Stimulated activated CD4-positive, alpha-beta T cell treated with anti-CD3 and anti-CD28 coated beads, Interleukin-1b, Interleukin-23, amount 100 ng/mL, for 48 hours (primary cell): ENCODE measurements around the gene FLNA.
"Not testable (repeated sequence)": the region's sequence is repeated elsewhere in the genome, so short reads cannot be mapped to it uniquely, and the experiment has no call there.

ENCODE experiments used
- DNase-seq: peaks from one replicate; pipeline ENCODE4 v3.0.0-alpha.2; 2020

The FLNA gene

DNA sequence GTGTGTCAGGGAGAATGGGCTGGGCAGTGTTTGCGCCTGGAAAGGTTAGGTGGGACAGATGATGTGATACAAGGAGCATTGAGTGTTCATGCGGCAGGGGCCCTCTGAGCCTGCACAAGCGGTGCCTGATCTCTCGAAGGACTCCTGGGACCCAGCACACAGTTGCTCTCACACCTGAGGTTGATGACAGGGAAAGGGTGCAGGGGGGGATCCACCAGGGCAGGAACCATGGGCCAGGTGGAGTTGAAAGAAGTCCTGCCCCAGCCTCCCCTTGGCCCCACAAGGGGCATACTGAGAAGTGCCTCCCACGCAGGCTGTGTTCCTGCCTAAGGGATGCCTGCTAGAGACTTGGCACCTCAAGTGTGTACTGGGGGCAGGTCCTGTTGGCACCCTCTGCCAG is 45.8 kb downstream of the FLNA start:
- DNase-seq, result no peak

DNA sequence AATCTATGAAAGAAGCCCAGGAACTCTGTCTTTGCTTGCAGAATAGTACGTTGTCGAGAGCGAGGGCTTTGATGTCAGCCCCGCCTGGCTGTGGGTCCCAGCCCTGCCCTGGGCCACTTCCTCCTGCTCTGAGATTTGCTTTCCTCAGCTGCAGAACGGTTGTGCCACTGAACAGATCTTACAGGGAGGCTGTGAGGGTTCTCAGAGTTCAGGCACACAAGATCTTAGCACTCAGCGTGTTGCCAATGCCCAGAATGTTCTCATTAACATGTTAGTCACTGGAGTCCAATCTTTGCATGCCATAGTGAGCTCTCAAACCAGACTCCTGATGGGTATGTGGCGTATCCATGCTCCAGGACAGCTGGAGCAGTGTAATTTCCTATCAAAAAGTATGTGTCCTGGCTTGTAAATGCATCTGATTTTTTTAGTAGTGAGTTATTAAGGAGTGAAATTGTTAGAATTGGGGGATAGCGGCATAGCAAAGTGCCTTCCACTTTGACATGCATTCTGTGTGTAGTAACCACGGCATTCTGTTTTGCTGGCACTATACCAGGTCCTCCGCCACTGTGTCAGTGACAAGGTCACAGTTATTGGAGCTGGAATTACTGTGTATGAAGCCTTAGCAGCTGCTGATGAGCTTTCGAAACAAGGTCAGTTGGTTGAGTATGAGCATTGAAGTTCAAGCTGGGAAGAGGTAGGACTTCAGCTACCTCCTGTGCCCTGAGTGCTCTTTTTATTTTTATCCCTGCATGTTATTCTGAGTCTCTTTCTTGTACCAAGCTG is 47.2 kb downstream of the FLNA start:
- DNase-seq, result no peak

DNA sequence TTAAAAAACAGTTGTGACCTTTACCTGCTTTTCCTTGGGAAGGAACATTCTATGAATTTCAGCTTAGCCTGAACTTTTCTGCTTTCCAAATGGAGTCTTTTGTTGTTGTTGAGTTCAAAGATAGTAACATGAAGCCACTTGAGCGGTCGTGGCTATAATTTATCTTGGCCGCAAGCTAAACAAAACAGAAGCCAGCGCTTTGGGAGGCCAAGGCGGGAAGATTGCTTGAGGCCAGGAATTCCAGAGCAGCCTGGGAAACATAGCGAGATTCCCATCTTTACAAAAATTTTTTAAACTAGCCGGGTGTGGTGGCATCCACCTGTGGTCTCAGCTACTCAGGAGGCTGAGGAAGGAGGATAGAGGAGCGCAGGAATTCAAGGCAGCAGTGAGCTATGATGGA is 48.9 kb downstream of the FLNA start:
- no peak for DNase-seq

DNA sequence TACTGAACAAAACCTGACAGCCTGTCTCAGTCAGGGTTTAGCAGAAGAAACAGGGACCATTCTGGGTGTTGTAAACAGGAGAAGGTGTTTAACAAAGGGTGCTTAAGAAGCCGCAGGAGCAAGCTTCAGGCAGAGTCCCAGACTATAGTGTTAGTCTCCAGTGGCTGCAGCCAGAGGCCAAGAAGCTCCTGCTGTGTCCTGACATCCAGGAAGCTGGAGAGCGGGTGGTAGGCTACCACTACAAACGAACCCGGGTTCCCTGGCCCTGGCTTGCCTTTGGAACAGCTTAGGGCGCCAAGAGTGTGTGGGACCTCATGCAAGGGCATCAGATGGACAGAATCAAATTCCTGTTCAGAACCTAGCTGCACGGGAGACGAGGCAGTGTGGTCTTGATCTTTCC is 50.9 kb downstream of the FLNA start:
- no peak for DNase-seq

DNA sequence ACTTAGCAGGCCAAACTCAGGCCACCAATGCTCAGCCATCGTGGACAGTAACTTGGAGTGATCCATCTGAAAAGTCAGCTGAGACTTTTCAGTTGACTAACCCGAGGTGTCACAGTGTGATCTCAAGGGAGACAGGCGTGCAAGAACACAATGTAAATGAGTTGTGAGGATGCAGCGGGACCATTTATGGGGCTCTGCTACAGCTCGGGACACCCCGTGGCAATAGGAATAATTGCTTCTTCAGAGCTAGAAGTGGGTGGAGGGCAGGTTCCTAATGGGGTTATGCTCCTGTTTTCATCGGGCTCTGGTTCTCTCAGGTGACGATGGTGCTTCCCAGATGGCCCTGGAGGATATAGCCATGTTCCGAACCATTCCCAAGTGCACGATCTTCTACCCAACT is 51.5 kb downstream of the FLNA start:
- DNase-seq, result no peak

DNA sequence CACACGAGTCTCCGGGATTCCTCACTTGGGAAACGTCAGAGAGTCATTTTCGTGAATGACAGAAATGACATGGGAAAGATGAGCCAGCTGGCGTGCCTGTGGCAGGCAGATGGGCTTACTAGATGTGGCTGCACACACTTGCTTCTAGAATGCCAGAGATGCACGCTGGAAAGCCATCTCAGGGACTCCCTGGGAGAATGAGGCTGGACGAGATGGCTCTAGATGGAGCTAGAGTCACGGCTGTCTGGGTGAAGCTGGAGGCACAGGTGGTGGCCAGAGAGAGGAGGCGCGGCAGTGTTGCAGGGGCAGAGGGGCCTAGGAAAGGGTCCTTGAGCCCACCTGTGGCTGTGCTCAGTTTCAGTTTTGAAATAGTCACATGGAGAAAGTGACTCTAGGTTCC is 52.8 kb downstream of the FLNA start:
- DNase-seq, result no peak

- DNase-seq, result no peak
Measured at GRCh38 chrX:154321152-154321551, 53.3 kb downstream of the FLNA start.

DNA sequence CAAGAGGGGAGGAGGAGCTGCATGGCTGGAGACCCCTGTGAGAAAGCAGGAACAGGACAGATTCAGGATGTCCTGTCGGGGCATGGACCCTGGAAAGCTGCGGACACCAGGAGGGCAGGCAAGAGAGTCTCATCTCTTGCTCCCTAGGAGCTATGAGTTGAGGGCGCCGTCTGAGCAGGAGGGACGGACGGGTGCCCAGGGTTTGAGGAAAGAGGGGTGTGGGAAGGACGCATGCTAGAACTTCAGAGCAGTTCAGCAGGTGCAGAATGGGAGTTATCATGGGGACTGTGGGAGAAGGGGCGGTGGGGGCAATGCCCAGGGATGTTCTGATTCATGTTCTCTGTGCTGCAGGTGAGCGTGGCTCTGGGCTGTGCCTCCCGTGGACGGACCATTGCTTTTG is 54.0 kb downstream of the FLNA start:
- DNase-seq, result no peak

- no peak for DNase-seq
Measured at GRCh38 chrX:154317391-154317995, 56.9 kb downstream of the FLNA start.

DNA sequence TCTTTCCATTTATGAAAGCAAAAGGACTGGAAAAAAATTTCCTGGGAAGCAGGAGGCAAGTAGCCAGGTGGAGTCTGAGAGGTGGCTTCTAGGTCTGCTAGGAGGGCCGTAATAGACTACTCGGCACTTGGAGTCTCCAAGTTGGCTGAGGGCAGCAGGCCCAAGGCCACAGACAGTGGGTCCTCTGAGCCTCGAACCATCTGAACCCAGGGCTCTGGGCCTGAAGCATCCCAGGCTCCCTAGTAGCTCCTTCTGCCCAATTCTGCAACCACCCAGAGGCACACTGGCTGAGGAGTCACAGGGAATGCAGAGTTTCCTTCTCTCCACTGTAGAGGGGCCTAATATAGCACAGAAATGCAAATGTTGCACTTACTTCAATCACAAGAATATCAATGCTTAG is 59.0 kb downstream of the FLNA start:
- DNase-seq, result no peak

DNA sequence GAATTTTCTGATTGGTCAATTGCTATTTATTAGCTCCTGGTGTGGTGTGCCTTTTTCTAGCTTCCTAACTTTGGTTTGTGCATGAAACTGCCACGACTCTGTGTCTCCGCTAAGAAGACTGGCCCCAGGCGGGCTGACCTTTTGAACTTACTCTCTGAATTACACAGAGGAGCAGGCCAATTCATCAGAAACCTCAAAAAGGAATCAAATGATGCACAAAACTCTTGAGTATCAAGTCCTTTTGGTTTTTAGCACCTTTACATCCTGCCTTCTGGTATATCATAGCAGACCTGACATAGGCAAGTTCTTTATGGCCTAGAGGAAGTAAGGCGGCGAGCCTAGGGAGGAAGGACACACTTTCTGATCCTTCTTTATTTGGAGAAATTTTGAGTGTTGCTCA is 61.3 kb downstream of the FLNA start:
- DNase-seq, result peak; percentile 39

DNA sequence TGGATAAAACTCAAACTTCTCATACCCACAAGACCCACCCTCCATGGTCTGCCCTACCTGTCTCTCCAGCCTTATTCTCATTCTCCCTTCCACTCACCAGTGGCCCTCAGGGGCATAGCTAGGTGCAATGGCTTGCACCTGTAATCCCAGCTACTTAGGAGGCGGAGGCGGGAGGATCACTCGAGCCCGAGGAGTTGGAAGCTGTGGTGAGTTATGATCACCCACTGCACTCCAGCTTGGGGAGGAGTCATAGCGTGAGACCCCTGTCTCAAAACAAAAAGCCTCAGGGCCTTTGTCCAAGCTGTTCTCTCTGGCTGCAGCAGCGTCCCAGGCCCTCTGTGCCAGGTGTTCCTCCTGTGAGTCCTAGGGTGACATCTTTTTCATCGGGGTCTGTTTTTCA is 62.3 kb downstream of the FLNA start:
- no peak for DNase-seq

- no peak for DNase-seq
Measured at GRCh38 chrX:154310616-154311536, 63.6 kb downstream of the FLNA start.

GRCh38 chrX:154309041-154309775 is 65.2 kb downstream of the FLNA start:
- DNase-seq, result no peak

DNA sequence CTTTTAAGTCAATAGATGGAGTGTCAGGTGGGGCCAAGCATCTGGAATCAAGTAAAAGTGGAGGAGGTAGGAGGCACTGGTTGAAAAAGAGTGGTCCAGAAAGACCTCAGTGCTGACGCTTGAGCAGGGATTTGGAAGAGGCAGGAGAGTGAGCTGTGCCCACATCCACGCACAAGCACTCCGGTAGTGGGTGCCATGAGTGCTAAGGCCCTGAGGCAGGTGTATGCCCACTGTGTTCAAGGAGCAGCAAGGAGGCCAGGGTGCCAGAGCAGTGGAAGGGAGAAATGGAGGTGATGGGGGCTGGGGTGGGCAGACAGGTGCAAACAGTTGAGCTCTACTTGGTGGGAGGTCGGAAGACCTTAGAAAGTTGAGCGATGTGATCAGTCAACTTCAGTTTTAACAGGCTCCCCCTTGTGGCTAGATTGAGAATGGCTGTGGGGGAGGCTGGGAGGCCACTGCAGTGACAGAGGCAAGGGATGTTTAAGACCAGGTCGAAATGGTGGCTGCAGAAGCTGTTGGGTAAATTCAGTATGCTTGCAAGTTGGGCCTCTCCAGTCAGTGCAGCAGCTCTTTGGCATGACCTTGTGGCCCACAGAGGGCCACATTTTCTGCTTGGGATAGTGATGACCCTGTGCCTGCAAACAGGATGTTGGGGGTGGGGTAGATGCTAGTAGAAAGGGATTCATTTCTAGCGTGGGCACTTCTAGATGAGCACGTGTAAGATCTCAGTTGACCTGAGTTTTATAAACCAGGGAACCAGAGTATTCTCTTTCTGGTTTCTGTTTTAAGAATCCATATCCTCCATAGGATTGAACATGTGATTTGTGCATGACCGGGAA is 66.1 kb downstream of the FLNA start:
- peak; percentile 76 for DNase-seq

DNA sequence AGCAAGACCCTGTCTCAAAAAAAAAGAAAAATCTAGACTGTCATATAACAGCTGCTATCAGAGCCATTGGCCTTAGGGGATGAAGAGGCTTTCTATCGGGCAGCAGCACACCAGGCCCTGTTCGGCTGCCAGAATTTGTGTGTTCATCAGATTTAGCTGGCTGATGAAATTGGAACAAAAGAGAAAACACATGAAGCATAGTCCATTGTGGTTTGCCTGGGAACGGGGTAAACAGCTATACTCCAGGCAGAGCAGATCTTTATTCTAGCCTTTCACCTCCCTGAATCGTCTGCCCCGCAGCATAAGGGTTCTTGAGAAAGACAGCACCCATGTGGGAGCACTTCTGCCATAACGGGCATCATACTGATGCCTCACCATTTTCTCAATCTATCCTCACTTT is 67.2 kb downstream of the FLNA start:
- DNase-seq, result no peak

- no peak for DNase-seq
Measured at GRCh38 chrX:154305541-154306205, 68.8 kb downstream of the FLNA start.

DNA sequence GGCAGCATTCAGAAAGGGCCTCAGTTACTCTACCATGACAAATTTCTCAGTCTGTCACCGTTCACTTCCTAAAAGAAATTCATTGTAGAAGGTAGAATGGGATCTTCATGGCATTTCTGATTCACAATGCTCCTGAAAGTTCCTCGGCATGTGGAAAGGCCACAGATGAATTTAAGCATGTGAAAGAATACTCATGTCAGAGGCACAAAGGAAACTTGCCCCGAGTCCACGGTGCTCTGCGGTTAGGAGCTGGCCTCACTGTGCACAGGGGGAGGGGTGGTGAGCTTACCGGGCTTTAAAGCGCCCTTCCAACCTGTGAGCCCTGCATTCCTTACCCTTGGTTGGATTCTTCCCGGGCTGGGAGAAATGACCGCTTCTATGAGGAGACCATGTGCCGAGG is 69.6 kb downstream of the FLNA start:
- DNase-seq, result no peak

DNA sequence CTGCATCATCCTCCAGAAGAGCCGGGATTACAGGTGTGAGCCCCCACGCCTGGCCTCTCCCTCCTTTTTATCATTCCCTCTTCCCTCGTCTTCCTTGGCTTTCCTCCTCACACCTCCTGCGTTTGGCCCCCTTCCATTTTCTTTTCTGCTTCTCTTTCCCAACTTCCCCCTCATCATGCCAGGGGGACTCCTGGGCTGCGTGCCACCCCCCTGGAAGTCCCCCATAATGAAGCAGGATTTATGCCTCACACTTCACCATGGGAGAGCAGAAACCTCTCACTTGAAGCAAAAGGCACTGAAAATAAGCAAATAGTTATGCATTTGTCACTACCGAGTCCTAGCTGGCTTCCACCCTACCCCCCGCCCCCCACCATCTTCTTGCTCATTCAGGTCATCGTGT is 71.0 kb downstream of the FLNA start:
- DNase-seq, result no peak

- not testable (repeated sequence) for DNase-seq
Measured at GRCh38 chrX:154302998-154303397, 71.4 kb downstream of the FLNA start.

- DNase-seq, result no peak
Measured at GRCh38 chrX:154300816-154301215, 73.6 kb downstream of the FLNA start.
